ENCODE data around the gene PITPNC1.
"Not testable (repeated sequence)": the region's sequence is repeated elsewhere in the genome, so short reads cannot be mapped to it uniquely, and the experiment has no call there.

Gene PITPNC1

GRCh38 chr17:67573987-67574657 is 197.0 kb downstream of the PITPNC1 start:
- DNase-seq (ENCODE audit: low read depth), result no peak
- TF ChIP-seq, protein P1, sequence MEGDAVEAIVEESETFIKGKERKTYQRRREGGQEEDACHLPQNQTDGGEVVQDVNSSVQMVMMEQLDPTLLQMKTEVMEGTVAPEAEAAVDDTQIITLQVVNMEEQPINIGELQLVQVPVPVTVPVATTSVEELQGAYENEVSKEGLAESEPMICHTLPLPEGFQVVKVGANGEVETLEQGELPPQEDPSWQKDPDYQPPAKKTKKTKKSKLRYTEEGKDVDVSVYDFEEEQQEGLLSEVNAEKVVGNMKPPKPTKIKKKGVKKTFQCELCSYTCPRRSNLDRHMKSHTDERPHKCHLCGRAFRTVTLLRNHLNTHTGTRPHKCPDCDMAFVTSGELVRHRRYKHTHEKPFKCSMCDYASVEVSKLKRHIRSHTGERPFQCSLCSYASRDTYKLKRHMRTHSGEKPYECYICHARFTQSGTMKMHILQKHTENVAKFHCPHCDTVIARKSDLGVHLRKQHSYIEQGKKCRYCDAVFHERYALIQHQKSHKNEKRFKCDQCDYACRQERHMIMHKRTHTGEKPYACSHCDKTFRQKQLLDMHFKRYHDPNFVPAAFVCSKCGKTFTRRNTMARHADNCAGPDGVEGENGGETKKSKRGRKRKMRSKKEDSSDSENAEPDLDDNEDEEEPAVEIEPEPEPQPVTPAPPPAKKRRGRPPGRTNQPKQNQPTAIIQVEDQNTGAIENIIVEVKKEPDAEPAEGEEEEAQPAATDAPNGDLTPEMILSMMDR (IDR thresholded peaks at IDR 0.05; ENCODE audit: low read depth, low read length, missing control alignments), result no peak
- H3K4me3 ChIP-seq (ENCODE audit: low read depth, low read length), result peak overlapping the region; percentile 7; the same call in 1 of the 2 replicates

GRCh38 chr17:67574658-67575293 is 197.7 kb downstream of the PITPNC1 start:
- peak overlapping the region; percentile 7; the same call in 1 of the 2 replicates for H3K4me3 ChIP-seq (ENCODE audit: low read depth, low read length)
- no peak for DNase-seq (ENCODE audit: low read depth)
- TF ChIP-seq, protein P1 (IDR thresholded peaks at IDR 0.05; ENCODE audit: low read depth, low read length, missing control alignments), result no peak

- no peak for DNase-seq (ENCODE audit: low read depth)
- TF ChIP-seq, protein P1 (IDR thresholded peaks at IDR 0.05; ENCODE audit: low read depth, low read length, missing control alignments), result peak; percentile 51
- H3K4me3 ChIP-seq (ENCODE audit: low read depth, low read length), result peak overlapping the region; percentile 7; the same call in 1 of the 2 replicates
Measured at GRCh38 chr17:67575325-67575724, 198.2 kb downstream of the PITPNC1 start.

GRCh38 chr17:67576471-67577115 is 199.5 kb downstream of the PITPNC1 start:
- no peak for DNase-seq (ENCODE audit: low read depth)
- H3K4me3 ChIP-seq (ENCODE audit: low read depth, low read length), result no peak overlapping the region
- TF ChIP-seq, protein P1 (IDR thresholded peaks at IDR 0.05; ENCODE audit: low read depth, low read length, missing control alignments), result no peak

GRCh38 chr17:67577429-67578141 is 200.5 kb downstream of the PITPNC1 start:
- H3K4me3 ChIP-seq (ENCODE audit: low read depth, low read length), result no peak overlapping the region
- TF ChIP-seq, protein P1 (IDR thresholded peaks at IDR 0.05; ENCODE audit: low read depth, low read length, missing control alignments), result no peak
- DNase-seq (ENCODE audit: low read depth), result no peak

GRCh38 chr17:67578142-67578457 is 201.0 kb downstream of the PITPNC1 start:
- no peak for DNase-seq (ENCODE audit: low read depth)
- TF ChIP-seq, protein P1 (IDR thresholded peaks at IDR 0.05; ENCODE audit: low read depth, low read length, missing control alignments), result no peak
- H3K4me3 ChIP-seq (ENCODE audit: low read depth, low read length), result no peak overlapping the region

- not testable (repeated sequence) for DNase-seq (ENCODE audit: low read depth); H3K4me3 ChIP-seq (ENCODE audit: low read depth, low read length)
Measured at GRCh38 chr17:67578679-67579405, 201.8 kb downstream of the PITPNC1 start.

Data from GM12864 (cell line).